CMK (cell line): ENCODE results near the gene IGF2.

Experiments used
- DNase-seq: peaks from one replicate; pipeline ENCODE4 v3.0.0-alpha.2; 2010; ENCODE audit warnings: low read depth

Gene IGF2

DNA sequence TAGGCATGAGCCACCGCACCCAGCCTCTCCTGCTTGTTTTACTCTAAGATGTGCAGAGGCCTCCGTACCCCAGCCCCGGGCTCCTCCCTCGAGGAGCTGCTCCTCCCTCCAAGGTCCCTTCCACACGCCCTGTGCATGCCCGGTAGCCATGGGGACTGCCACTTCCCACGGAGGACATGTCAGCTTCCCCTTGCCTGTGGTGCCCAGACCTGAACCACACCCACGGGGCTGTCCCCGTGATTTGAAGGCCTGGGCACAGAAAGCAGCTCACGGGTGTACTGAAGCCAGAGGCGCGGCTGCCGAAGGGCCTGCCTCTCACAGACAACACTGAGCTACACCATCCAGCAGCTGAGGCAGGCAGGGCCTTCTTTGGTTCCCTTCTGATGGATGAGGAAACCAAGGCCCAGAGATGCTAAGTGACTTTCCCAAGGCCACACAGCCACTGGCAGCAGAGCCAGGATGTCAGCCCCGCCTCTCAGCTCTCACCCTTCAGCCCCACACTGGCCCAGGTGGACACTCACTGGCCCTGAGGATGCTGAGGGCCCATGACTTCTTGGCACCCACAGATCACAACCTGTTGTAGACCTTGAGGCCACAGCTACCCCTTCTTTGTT, 14.5 kb upstream of the IGF2 start:
- no peak for DNase-seq

DNA sequence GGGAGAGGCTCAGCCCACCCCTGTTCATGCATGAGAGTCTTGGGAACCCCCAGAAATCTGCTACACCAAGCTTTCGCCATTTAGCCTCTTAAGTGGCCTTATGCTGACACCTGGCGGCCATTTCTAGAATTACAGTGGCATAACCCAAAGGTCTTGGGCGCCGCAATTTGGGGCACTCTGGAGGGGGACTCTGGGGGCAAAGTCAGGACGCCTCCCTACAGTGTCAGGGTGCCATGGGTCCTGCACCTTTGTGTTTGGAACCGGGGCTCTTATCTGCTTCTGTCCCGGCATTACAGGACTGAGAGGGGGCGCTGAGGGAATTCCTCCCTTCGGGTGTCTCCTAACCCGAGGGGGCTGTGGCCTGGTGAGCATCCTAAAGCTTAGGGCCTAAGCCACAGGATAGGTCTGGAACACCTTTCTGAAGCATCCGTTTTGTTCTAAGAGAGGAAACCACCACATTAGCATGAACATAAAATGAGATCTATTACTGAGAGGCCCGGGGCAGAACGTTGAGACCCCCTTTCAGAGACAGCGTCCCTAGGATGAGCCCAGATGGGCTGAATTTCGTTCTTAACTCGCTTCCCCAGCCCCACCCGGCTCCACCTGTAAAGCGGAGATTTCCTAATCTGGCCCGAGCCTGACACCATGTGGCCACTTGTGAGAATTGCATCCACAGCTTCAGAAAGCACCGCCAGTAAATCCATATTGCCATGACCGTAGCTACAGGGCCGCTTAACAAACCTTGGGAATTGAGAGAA, 12.5 kb upstream of the IGF2 start:
- no peak for DNase-seq

DNA sequence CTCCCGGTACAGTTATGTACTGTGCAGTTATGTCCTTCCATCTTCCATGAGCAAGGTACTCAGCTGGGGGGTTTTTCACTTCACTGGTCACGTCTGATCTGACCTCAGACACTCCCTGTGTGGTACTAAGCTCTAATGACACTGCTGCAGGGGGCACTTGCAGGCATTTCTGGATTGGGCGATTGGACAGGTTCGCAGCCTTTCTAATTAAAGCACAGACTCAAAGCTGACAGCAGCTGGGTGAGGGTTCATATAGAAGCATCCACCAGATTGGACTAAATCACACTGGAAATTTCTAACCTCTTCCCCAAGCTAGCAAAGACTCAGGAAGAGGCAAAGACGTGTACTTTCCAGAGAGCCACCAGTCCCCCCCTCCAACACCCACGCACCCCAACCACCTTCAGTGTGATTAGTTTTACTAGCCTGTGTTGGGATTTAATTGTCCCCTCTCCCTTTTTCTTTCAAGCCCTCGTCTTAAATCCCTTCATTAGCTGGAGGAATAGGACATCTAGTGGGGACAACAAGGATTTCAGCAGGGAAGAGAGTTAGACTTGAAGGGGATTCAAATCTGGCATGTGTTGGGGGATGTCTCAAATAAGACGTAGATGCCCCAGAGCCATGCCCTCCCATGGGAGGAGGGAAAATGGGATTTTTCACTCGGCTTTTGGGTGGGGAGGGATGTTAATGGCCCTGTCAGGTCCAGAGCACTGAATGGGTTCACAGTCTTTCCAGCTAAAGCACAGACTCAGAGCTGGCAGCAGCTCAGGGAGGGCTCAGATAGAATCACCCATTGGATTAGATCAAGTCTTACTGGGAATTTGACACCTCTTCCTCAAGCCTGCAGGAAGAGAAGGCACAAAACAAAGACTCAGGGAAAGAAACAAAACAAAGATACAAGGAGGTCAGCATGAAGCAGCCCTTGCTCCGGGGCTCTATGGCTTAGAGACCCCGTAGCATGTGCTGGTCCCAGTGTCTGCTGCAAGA, 11.0 kb upstream of the IGF2 start:
- no peak for DNase-seq

DNA sequence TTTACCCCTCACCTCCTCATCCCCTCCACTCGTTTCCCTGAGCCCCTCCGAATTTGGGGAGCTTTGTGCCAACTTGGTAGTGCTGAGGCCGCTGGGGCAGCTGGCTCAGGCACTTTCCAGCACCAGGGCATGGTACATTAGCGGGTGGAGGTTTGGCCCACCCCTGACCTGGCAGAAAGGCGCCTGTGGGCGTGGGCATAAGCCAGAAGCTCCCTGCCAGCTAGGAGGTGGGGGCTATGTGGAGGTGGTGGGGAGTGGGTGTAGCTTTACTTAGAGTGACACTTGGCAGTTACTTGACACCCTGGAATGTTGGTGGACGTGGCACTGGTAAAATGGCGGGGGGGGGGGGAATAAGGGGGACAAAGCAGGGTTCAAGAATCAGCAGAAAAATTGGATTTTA, 10.3 kb upstream of the IGF2 start:
- no peak for DNase-seq

DNA sequence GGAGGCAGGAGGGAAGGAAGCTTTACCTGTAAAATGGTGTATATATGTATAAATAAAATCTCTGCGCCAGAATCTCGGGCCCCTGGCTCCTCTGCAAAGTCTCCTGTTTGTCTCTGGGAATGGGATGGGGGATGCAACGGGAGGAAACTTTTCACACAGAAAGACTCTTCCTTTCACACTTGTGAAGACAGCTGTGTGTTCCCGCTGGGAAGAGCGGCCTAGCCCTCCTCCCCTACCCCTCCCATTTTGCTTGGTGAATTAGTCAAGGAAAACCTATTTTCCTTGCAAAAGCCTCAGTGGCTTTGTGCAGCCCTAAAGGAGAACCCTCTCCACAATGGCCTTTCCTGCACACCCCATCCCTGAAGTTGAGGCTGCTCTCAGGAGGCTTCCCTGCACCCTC, 9.4 kb upstream of the IGF2 start:
- DNase-seq: no peak

DNA sequence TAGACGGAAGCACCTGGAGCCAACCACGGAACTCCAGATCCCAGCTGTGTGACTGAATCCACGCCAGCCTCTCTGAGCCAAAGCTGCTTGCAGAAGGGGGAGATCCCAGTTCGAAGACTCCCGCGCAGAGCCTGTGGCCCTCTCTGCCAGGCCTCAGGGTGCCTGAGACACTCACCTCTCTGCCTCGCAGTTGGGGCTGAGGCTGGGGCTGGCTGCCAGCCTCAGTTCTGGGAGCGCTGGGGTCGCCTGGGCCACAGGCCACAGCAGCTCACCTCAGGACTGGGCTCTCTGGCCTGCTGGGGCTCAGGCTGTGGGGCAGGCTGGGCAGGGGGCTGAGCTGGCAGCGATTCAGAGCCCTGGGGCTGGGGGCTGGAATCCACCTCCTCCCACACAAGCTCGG, 8.2 kb upstream of the IGF2 start:
- DNase-seq: no peak

DNA sequence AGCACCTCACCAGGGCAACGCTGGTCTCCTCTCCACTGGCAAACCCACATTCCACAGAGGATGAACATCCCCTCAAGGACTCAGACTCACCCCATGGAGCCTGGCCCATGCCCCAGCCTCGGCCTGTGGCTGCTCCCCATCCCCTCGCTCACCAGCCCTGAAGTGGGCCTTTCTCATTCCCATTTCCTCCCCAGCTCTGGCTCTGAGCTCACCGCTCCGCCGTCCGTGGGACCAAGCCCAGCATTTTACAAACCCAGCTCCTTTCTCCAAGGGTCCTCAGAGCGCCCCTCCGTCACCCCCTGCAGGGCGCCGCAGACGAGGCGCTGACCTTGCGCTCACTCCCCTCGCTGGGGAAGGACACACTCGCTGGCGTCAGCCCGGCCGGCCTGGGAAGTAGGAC, 6.9 kb upstream of the IGF2 start:
- no peak for DNase-seq

DNA sequence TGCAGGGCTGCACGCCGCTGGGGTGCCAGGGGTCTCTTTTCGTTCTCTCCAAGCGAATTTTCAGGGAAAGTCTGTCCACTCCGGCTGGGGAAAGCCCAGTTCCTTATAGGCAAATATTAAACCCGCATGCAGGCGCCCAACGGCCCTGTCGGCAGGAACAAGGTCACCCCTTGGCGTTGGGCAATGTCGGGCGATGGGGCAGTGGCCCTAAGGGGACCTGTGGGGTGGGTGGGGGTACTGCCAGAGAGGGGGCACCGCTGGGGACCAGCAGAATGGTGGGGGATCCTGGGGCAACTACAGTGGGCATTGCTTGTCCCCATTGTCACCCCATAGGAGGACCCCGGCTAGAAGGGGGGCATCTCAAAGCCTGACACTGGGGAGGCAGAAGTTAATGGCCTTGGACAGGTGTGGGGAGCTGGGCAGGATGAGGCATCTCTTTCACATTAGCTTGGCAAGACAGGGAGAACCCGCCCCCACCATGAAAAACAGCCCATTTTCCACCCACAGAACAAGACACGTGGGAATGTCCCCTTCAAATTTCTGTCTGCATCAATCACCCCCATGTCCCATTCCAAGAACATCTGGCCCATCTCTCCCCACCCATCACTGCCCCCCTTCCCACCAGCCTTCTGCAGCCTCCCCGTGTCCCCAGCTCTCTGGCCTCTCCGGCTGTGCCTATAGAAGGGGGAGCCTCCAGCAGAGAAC, 5.5 kb upstream of the IGF2 start:
- DNase-seq: no peak

DNA sequence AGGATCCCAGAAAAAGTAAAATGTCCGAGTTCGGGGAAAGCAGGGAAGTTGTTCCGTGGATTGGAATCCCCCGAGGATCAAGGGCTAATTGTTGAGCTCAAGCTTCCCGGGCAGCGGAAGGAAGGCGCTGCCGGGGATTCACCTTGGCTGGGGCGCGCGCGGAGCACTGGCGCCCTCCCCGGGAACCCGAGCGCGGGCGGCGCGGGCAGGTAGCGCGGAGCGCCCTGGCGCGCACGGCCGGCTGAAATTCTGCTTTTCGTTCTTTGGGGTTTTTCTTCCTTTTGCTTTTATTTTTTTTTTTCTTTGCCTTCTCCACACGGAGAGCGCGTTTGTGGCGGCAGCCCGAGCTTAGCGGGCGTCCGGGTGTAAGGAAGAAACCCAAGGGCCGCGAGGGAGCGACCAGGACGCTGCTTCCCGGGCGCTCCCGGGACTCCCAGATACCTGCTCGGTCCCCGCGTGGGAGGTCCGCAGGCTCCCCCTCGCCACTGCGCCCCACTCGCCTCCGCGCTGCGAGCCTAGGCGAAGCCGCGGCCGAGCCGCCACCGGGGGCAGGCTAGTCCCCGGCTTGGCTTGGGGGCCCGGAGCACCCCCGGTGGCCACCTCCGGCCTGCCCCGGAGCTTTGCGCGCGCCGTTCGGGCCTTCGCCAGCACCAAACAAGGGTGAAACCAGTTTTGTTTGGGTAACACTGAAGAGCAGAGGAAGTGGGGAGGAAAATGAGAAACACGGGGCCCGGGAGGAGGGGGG, 4.8 kb upstream of the IGF2 start:
- no peak for DNase-seq

DNA sequence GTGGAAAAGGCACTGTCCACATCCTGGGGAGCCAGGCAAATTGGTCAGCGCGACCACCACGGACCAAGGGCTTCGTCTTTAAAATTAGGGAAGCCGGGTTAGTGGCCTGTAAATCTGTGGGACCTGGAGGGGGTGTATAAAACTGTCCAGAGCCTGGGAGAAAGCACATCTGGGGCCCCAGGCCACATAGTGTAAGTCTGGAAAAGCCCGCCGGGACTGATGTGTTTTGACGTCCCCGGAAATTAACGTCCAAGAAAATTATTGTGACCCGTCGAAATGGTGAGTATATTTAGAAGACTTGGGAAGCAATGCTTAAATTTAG, 4.2 kb upstream of the IGF2 start:
- no peak for DNase-seq

DNA sequence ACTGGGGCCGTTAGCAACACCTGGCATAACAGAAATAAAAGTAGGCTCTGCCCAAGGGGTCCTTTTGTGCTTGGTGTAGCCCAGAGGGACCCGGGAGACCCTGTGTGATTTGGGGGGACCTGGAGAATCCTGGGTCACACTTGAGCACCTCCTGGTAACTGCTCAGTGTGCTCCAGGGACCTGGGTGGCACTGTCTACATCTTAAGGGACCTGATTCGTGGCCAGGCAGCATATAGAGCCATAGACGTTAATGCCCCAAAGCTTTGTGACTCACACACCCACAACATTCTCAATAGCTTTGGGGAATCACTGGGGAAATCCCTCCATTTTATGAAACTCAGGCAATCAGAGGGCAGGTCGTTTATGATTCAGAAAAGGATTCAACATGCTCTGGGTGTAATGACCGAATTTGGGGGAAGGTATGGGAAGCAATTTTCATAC, 3.6 kb upstream of the IGF2 start:
- no peak for DNase-seq

DNA sequence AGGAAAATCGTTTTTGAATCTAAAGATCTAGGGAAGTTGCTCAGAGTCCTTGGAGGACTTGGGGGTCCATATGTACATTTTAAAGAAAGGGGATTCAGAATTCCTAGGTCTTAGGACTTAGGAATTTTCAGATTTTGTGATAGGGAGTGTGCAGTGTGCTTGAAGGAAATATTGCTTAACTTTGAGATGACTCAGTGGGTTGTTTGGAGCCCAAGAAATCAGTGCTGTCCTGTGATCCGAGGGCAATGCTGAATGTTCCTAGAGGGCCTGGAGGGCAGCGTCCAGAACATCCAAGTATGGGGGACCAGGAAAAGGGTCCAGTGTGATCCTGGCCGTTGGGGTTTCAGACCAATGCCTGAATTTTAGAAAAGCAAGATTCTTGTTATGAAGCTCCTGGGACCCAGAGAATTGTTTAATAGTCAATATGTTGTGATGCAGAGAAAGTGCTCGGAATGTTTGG, 3.1 kb upstream of the IGF2 start:
- no peak for DNase-seq

DNA sequence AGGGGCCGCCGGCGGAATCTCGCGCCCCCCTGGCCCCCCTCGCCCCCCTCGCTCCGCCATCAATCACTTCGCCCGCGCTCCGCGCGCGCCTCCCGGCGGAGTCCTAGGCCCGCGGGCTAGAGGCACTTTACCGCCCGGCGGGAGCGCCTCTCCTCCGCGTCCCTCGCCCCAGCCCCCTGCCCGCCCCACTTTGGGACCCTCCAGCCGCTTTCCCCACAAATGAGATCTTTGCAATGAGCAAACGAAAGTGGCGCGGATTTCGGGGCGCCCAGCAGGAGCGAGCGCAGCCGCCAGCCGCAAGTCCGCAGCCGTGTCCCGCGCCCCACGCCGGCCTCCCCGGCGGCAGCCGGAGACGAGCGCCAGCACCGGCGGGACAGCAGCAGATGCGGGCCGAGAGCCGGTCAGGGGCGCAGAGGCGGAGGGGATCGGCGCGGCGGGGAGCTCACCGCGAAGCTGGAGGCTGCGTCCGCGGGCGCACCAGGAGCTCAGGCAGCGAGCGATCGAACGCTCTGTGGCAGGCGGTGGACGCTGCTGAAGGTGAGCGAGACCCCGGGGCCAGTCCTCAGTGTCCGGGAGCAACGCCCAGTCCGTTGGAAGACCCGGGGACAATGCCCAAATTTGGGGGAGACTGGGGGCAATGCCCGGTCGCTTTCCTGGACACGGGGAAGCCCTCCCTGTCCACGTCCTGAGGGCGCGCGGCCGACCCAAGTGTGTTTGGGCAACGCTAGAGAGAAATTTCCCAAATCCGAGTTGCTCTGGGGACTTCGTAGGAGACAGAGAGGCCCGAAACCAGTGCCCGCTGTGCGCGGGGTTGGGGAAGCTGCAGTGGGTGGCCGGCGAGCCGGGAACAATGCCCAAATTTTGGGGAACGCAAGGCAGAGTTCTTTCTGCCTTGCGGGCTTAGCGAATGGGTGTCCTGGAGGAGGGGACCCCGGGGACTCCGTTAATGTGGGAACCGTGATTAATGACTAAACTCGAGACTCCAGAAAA, 1.5 kb upstream of the IGF2 start:
- no peak for DNase-seq

DNA sequence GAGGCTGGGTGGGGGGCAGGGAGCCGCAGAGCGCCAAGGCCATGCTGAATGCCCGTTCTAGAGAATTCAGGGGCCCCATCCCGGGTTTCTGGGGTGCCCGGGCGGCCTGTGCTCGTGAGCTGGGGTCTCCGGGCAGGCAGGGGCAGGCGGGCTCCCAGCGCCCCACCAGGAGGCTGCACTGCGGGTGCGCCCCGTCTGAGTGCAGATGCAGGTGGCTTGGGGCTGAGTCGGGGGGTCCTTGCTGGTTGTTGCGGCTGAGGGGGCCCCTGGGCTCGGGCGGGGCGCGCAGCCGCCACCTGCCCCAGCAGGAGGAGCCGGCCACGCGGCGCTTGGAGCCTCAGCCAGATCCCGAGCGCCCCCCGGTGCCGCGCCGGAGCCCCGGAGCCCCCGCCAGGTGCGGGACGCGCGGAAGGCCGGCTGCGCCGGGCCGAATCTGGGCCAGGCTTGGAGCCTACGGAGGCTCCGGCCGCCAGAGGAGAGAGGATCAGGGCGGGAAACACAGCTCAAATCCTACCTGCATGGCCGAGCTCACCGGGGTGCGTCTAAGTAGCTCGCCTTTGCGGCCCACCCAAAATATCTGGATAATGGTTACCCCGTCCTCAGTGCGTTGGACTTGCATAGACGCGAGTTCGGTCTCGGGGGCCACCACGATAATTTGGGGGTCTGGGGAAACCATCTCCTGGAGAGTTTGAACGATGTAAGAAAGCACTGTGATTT, 590 bp upstream of the IGF2 start:
- no peak for DNase-seq

DNA sequence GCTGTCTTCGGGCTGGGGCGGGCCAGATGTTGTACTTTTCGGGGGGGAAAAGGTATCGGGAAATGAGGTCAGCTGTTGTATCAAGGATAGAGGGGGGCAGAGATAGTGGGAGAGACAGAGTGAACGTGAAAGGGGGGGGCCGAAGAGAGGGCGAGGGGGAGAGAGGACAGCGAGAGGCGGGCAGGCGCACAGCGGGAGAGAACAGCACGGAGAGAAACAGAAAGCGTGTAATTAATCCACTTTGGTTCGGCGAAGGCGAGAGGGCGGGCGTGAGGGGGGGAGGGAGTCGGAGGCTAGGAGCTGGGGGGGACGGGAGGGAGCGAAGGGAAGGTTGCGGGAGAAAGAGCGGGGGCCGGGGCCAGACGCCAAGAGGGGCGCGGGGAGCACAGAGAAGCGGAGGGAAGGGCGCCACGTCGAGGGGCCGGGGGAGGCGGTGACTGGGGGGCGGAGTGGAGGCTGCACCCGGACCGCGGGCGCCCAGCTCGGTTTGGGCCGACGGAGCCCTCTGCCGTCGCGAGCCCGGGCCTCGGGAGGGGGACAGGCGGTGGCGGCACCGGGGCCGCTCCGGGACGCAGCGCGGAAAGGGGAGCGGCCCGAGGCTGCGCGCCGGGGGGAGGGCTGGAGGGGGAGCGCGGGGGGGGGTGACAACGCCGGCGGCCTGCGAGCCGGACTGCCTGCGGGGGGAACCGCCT, 612 bp downstream of the IGF2 start:
- no peak for DNase-seq

DNA sequence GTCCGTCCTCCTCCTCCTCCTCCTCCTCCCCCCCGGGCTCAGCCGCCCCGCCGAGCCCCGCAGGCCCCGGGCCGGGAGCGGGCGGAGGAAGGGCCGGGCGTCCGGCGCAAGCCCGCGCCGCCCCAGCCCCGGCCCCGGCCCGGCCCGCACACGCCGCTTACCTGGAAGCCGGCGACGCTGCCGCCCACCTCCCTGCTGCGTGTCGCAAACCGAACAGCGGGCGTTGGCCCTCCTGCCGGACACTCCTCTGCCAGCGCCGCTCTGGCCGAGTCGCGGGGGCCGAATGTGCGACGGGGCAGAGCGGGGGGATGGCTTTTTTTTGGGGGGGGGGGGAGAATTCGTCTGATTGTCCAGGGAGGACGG, 1.1 kb downstream of the IGF2 start:
- DNase-seq: no peak

DNA sequence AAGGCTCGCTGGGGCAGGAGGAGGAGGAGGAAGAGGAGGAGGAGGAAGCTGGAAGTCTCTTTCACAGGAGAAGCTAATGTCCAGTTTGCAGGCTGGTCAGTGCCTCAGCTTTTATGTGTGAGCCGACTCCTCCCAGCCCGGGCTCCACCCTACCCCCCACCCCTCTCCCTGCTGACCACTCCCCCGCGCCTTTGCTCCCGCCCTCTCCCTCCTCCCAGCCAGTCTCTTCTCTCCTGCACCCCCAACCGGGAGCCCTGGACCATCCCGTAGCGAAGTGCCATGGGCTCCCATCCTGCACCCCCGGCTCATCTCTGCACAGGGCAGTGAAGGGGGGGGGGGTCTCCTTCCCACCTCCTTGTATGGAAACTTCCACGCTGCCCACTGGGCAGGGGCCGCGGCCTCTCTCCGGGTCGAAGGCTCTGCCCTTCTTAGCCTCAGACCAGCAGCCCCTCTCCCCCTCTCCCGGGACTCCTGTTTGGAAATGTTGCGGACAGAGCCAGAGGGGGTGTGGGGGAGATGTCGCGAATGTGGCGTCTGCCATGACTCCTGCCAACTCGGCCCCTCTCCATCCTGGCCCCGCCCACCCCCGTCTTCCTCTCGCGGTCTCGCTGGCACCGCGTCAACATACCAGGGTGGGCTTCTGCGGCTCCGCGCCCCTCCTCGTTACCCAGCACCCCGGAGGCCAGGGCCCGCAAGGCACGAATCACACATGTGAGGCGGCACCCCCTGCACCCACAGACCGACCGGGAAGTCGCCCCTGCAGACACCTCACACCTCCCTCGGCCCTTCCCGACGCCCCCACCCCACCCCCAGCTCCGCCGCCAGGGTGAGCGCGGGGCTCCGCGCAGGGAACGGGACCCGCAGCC, 1.8 kb downstream of the IGF2 start:
- no peak for DNase-seq

DNA sequence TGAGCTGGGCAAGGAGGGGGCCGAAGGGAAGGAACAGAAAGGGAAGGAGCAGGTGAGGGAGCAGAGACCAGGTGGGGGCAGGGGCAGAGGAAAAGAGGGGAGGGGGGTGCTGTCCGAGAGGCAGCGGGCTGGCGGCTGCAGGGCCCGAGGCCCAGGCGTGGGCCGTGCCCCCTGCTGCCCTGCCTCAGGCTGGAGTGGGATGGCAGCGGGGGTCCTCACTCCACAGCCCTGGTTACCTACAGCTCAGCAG, 2.3 kb downstream of the IGF2 start:
- DNase-seq: no peak
